ENCODE measurements around the gene CALML3. TPM values are rescaled to one million over a fixed set of nuclear protein-coding genes. Genes with fewer than 3 reads are reported as not detected.

CALML3 gene
- total RNA-seq, 1 experiment from 2014 or later: not detected

GRCh38 chr10:5499493-5500140 lies 25.1 kb upstream of the CALML3 start, which contains the start of gene CALML5:
Gene CALML5 (minus strand): TSS chr10:5499570. CDS start chr10:5499438, 132 bp downstream.
- Histone ChIP-seq H2AFZ (ENCODE audit: low read length) (no peak within 1 kb of the TSS), H3K14ac (ENCODE audit: insufficient read depth, low read length) (no peak within 1 kb of the TSS; the same call in 1 of the 2 replicates), H2BK120ac (ENCODE audit: low read depth, low read length, poor library complexity, severe bottlenecking) (no peak within 1 kb of the TSS), H3K56ac (ENCODE audit: insufficient read length, low read depth, low read length) (no peak within 1 kb of the TSS), H2BK5ac (ENCODE audit: insufficient read length, low read length) (no peak within 1 kb of the TSS), H4K8ac (replicated peaks; ENCODE audit: insufficient read length, low read depth, low read length) (no peak within 1 kb of the TSS), H2BK12ac (ENCODE audit: insufficient read length, low read depth, low read length) (no peak within 1 kb of the TSS), H3K23ac (ENCODE audit: insufficient read length, low read depth, low read length) (no peak within 1 kb of the TSS), H3K79me2 (ENCODE audit: insufficient read depth, low read length) (no peaks in the 10 kb centered on the region), H3K27me3 (ENCODE audit: insufficient read depth, low read length) (no peaks in the 10 kb centered on the region), H3K27ac (ENCODE audit: insufficient read length, low read depth, low read length) (no peak within 1 kb of the TSS), H3K9ac (ENCODE audit: extremely low read depth, insufficient read length, low read length) (no peak within 1 kb of the TSS), H3K4me2 (ENCODE audit: insufficient read depth, insufficient read length, low read length) (no peak within 1 kb of the TSS), H3K4ac (ENCODE audit: low read depth, low read length) (no peak within 1 kb of the TSS), H3K79me1 (ENCODE audit: insufficient read depth, low read depth, low read length, poor library complexity, severe bottlenecking) (no peaks in the 10 kb centered on the region), H3K9me3 (ENCODE audit: control insufficient read depth, low read depth, low read length) (no peaks in the 10 kb centered on the region), H2BK20ac (ENCODE audit: low read depth, low read length, poor library complexity, severe bottlenecking) (no peak within 1 kb of the TSS), H3K4me1 (ENCODE audit: insufficient read depth, low read length) (no peaks in the 10 kb centered on the region; the same call in 1 of the 2 replicates), H4K5ac (ENCODE audit: insufficient read length, low read depth, low read length) (no peak within 1 kb of the TSS), H2AK5ac (ENCODE audit: insufficient read length, low read length) (no peak within 1 kb of the TSS), H4K20me1 (ENCODE audit: control insufficient read depth, insufficient read depth, insufficient read length) (no peaks in the 10 kb centered on the region), H3K18ac (ENCODE audit: insufficient read length, low read depth, low read length) (no peak within 1 kb of the TSS), H3K23me2 (ENCODE audit: insufficient read length, low read depth, low read length, poor library complexity, severe bottlenecking) (no peaks in the 10 kb centered on the region), H3T11ph (ENCODE audit: low read length) (no peak within 1 kb of the TSS), H4K91ac (ENCODE audit: insufficient read length, low read depth, low read length) (no peak within 1 kb of the TSS), H2BK15ac (ENCODE audit: low read depth, low read length) (no peak within 1 kb of the TSS)
- H3K4me1 Mint-ChIP-seq: peaks cover 6 to 7% of the 10 kb centered on the region in 2 experiments
- H3K27me3 Mint-ChIP-seq (ENCODE audit: low read depth): peaks cover 5% of the 10 kb centered on the region
- DNase-seq: no peak
- WGBS (ENCODE audit: extremely low coverage, insufficient read length, low lambda C conversion rate): no CpG with 5 or more reads among the region's 10 CpGs
- no peak within 1 kb of the TSS for H3K4me3 Mint-ChIP-seq
- TF ChIP-seq CTCF (conservative IDR thresholded peaks at IDR 0.05): no peak
- no peaks in the 10 kb centered on the region; a peak in 1 of 7 replicates for H3K36me3 Mint-ChIP-seq (ENCODE audit: insufficient read depth in 1 of 3, low read depth in 3 of 3)
- no peak within 1 kb of the TSS; a peak in 1 of 7 replicates for H3K27ac Mint-ChIP-seq
- no peaks in the 10 kb centered on the region for H3K9me3 Mint-ChIP-seq

Data from H9 (cell line).